22Rv1 (cell line): ENCODE measurements around the gene ANXA6.

ENCODE experiments used
- H3K27ac ChIP-seq: fragments of 450-650 bp; 2 replicates; pipeline ENCODE4 v1.5.1; 2017
- CTCF ChIP-seq: fragments of 450-650 bp; IDR thresholded peaks from 2 replicates; pipeline ENCODE4 v1.5.1; 2017; ENCODE audit warnings: mild to moderate bottlenecking
- ZFX ChIP-seq: fragments of 450-650 bp; IDR thresholded peaks from 2 replicates; pipeline ENCODE4 v1.6.1; 2017; ENCODE audit warnings: antibody characterized with exemption, borderline replicate concordance

ANXA6 gene

GRCh38 chr5:151094852-151095245, 62.7 kb downstream of the ANXA6 start:
- H3K27ac ChIP-seq, result no peak overlapping the region

GRCh38 chr5:151094030-151094851, 63.3 kb downstream of the ANXA6 start:
- no peak overlapping the region for H3K27ac ChIP-seq
- TF ChIP-seq CTCF (no peak), ZFX (no peak)

More at GRCh38 chr5:151094852-151095245, 62.7 kb downstream of the ANXA6 start:
- TF ChIP-seq ZFX (no peak), CTCF (no peak)

- no peak for TF ChIP-seq ZFX
- H3K27ac ChIP-seq, result no peak overlapping the region
Measured at GRCh38 chr5:151093476-151093889, 64.1 kb downstream of the ANXA6 start.

GRCh38 chr5:151092762-151093161, 64.8 kb downstream of the ANXA6 start:
- no peak for TF ChIP-seq ZFX
- TF ChIP-seq CTCF, result no peak
- H3K27ac ChIP-seq, result no peak overlapping the region

GRCh38 chr5:151089726-151090125, 67.9 kb downstream of the ANXA6 start:
- no peak overlapping the region for H3K27ac ChIP-seq
- TF ChIP-seq CTCF (no peak), ZFX (no peak)

GRCh38 chr5:151088986-151089385, 68.6 kb downstream of the ANXA6 start:
- TF ChIP-seq ZFX, result no peak
- no peak for TF ChIP-seq CTCF
- H3K27ac ChIP-seq, result no peak overlapping the region

- no peak overlapping the region for H3K27ac ChIP-seq
- TF ChIP-seq CTCF (no peak), ZFX (no peak)
Measured at GRCh38 chr5:151087486-151087885, 70.1 kb downstream of the ANXA6 start.
